Retinal pigment epithelial cell (primary cell): ENCODE measurements around the gene HSCB.
"Not testable (repeated sequence)": the region's sequence is repeated elsewhere in the genome, so short reads cannot be mapped to it uniquely, and the experiment has no call there.

Experiments used
- DNase-seq: peaks from one replicate; pipeline ENCODE4 v3.0.0-alpha.2; 2010; ENCODE audit warnings: low read depth
- H3K4me3 ChIP-seq: 2 replicates; pipeline ENCODE4 v1.5.1; 2011; ENCODE audit warnings: mild to moderate bottlenecking, low read length, control low read depth, moderate library complexity
- TF ChIP-seq, protein P1 (sequence below): conservative IDR thresholded peaks from 2 replicates; pipeline ENCODE4 v1.5.1; 2011; ENCODE audit warnings: low read depth, low read length, control low read depth, inconsistent platforms

The HSCB gene

DNA sequence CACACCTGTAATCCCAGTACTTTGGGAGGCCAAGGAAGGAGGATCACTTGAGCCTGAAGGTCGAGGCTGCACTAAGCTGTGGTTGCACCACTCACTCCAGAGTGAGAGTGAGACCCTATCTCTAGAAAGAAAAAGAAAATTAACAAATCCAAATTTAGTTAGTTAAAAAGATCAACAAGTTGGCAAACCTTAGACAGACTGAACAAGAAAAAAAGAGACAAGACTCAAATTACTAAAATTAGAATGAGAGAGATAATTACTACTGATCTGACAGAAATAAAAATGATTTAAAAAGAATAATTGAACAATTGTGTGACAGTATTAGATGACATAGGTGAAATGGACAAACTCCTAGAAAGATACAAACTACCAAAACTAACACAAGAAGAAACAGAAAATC lies 13.8 kb upstream of the HSCB start:
- DNase-seq, result no peak
- no peak overlapping the region for H3K4me3 ChIP-seq
- TF ChIP-seq, protein P1, sequence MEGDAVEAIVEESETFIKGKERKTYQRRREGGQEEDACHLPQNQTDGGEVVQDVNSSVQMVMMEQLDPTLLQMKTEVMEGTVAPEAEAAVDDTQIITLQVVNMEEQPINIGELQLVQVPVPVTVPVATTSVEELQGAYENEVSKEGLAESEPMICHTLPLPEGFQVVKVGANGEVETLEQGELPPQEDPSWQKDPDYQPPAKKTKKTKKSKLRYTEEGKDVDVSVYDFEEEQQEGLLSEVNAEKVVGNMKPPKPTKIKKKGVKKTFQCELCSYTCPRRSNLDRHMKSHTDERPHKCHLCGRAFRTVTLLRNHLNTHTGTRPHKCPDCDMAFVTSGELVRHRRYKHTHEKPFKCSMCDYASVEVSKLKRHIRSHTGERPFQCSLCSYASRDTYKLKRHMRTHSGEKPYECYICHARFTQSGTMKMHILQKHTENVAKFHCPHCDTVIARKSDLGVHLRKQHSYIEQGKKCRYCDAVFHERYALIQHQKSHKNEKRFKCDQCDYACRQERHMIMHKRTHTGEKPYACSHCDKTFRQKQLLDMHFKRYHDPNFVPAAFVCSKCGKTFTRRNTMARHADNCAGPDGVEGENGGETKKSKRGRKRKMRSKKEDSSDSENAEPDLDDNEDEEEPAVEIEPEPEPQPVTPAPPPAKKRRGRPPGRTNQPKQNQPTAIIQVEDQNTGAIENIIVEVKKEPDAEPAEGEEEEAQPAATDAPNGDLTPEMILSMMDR, result no peak

DNA sequence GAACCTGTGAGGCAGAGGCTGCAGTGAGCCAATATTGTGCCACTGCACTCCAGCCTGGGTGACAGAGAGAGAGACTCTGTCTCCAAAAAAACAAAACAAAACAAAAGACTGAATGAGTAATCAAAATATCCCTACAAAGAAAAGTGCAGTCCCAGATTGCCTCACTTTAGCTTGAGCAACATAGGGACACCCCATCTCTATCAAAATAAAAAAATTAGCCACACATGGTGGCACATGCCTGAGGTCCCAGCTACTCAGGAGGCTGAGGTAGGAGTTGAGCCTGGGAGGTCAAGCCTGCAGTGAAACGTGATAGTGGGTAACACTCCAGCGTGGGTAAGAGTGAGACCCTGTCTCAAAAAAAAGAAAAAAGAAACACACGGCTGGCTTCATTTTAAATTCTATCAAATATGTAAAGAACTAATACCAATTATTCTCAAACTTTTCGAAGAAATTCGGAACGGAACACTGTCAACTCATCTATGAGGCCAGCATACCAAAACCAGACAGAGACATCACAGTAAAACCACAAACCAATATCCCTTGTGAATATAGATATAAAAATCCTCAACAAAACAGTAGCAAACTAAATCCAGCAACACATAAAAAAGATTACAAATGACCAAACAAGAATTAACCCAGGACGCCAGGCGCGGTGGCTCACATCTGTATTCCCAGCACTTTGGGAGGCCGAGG lies 13.1 kb upstream of the HSCB start:
- no peak overlapping the region for H3K4me3 ChIP-seq
- no peak for DNase-seq
- TF ChIP-seq, protein P1, result no peak

DNA sequence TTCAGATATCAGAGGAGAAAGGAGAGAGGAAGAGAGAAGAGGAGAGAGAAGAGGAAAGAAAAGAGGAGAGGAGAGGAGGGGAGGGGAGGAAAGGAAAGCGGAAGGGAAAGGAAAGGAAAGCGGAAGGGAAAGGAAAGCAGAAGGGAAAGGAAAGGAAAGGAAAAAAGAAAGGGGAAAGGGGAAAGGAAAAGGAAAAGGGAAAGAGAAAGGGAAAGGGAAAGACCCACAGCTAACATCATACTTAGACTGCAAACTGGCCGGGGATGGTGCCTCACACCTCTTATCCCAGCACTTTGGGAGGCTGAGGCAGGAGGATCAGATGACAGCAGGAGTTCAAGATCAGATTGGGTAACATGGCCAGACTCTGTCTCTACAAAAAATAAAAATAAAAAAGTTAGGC lies 11.7 kb upstream of the HSCB start:
- no peak overlapping the region for H3K4me3 ChIP-seq
- TF ChIP-seq, protein P1, result no peak
- no peak for DNase-seq

DNA sequence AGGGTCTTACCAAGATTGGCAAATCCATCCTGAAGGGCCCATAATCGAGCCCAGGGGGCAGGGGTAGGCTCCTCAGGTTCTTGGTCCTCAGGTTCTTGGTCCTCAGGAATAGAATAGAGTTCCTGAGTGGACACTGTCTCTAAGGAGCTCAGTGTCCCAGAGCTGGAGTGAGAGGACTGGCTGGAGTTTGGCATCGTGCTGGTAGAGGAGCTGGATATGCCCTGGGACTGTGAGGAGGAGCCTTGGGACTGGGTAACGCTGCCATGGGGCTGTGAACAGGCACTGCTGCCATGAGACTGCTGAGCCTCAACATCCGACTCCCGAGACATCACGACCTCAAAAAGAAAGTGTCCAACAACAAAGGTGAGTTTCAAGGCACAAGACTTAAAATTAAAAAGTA lies 7.4 kb upstream of the HSCB start:
- no peak for DNase-seq
- no peak overlapping the region for H3K4me3 ChIP-seq
- TF ChIP-seq, protein P1, result no peak

DNA sequence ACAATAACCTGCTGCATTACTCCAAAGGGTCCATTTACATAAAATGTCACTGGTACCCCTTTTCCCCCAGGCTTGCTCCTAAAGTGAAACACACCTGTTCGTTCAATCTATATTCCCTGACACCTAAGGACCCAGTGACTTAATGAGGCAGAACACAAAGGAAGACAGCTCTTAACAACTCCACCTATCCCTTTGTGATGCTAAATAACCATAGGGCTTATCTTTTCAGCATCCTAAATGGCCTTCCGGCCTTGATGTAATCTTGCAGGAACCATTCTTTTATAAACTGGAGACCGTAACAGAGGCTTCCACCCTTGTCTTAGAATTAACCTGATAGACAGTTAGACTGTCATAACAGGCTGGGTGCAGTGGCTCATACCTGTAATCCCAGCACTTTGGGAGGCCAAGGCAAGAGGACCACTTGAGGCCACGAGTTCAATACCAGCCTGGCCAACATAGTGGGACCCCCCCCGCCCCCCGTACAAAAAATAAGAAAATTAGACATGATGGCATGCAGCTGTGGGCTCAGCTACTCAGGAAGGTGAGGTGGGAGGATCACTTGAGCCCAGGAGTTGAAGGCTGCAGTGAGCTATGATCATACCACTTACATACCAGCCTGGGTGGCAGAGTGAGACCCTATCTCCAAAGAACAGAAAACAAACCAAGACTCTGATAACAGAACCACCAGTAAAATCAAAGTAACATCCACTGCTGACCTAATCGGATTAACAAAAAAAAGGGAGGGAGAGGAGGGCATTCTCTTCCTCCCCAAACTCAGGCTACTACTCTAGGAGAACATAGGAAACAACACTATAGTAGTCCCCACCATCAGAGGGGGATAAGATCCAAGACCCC lies 5.3 kb upstream of the HSCB start:
- H3K4me3 ChIP-seq, result no peak overlapping the region
- no peak for DNase-seq
- TF ChIP-seq, protein P1, result no peak

DNA sequence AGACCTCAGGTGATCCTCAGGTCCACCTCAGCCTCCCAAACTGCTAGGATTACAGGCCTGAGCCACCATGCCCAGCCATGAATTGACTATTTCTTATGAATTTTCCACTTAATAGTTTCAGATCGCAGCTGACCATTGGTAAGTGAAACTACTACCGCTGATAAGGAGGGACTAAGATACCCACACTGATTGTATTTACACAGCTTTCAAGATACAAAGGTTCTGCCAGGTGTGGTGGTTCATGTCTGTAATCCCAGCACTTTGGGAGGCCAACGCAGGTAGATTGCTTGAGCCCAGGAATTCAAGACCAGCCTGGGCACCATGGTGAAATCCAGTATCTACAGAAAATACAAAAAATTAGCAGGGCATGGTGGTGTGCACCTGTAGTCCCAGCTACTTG lies 4.1 kb upstream of the HSCB start:
- H3K4me3 ChIP-seq, result no peak overlapping the region
- no peak for DNase-seq

DNA sequence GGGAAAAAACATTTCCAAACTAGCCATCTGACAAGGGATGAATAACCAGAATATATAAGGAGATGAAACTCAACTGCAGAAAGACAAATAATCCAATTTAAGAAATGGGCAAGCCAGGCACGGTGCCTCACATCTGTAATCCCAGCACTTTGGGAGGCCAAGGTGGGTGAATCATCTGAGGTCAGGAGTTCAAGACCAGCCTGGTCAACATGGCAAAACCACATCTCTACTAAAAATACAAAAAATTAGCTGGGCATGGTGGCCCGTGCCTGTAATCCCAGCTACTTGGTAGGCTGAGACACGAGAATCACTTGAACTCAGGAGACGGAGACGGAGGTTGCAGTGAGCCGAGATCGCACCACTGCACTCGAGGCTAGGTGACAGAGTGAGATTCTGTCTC lies 3.0 kb upstream of the HSCB start:
- not testable (repeated sequence) for H3K4me3 ChIP-seq, DNase-seq

More for the DNA sequence above, 4.1 kb upstream of the HSCB start:
- TF ChIP-seq, protein P1, result no peak
